H1 (cell line): Measurements from ENCODE around the gene TMPRSS11F. TPM values are rescaled to one million over a fixed set of nuclear protein-coding genes. Genes with fewer than 3 reads are reported as not detected.

Experiments used
- RAD21 ChIP-seq, 2 experiments: IDR thresholded peaks in 1 of 2; conservative IDR thresholded peaks in 1 of 2; 2 replicates each; pipeline ENCODE4 v1.6.1; 2011; ENCODE audit warnings: low read depth in 2 of 2, low read length in 2 of 2, improper control_type of control experiment in 1 of 2, inconsistent platforms in 1 of 2, mild to moderate bottlenecking in 1 of 2, moderate library complexity in 1 of 2
- polyA plus RNA-seq, 7 experiments: library from polyadenylated mRNA; depleted of rRNA in 3 of 7; stranded (reverse) in 5 of 7; unstranded in 2 of 7; fragments of >200 nt in 5 of 7; fragments of 200-250 nt in 2 of 7; gene quantifications; 1 replicate in 5 of 7; 2 replicates in 1 of 7; 4 replicates in 1 of 7; pipeline versions ENCODE4 v1.2.1 to v1.2.3, GENCODE V29; 2011 to 2013; ENCODE audit warnings: missing spikeins in 2 of 7, mixed read lengths in 2 of 7
- total RNA-seq: library from RNA; stranded (reverse); fragmentation: NEBNext Ultra II Directional; extraction: Animal tissue kit (Norgen Biotek cat#: 25700); gene quantifications from 2 replicates; pipeline ENCODE4 v1.2.1, GENCODE V29; 2021

Gene TMPRSS11F
- total and polyA plus RNA-seq, 2 of the 8 experiments (the other 6 are each of a cell fraction or from before 2014, with no cell fraction given) = not detected

GRCh38 chr4:68148800-68149685 is 19.4 kb upstream of the TMPRSS11F start (continued):
- TF ChIP-seq RAD21 (IDR thresholded peaks at IDR 0.05 in 1 of 2, conservative IDR thresholded peaks at IDR 0.05 in 1 of 2; ENCODE audit: low read depth in 2 of 2, low read length in 2 of 2) = no peak
- TF ChIP-seq, all 59 proteins: peak for 0
